Measurements from ENCODE around the gene ZNF578. TPM values are rescaled to one million over a fixed set of nuclear protein-coding genes. Genes with fewer than 3 reads are reported as not detected.

ZNF578 gene
- total and polyA plus RNA-seq, 2 donors (not counting 3 experiments of a cell fraction or from before 2014, with no cell fraction given): 0.46 to 1.00 TPM

DNA sequence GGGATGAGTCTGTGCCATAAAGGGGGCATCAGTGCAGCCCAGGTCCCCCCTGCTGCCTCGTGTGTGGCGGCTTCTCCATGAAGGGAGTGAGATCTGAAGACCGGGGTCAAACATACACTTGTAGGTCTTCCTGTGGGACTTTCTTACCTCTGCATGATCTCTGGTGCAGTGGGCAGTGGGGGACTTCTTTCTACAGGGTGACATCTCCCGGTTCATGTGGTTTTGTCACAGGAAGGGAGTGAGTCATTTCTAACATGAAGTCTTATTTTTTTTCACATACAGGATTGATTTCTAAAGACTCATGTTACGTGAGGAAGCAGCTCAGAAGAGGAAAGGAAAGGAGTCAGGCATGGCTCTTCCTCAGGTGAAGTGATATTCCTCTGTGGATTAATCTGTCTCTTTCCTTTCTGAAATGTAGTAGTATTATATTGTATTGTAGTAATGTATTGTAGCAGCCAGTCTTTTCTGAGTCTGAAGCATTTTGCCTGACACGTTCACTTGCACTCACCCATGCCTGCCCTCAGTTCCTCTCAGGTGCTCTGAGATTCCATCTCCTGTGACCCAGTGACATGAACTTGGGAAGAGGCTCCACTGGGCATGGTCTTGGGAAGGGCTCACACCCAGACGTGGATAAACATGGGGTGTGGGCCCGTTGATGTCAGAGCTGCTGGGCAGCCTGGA is 89.8 kb downstream of the ZNF578 start:
- H3K4me2 ChIP-seq (ENCODE audit: insufficient read depth, low read length): no peak overlapping the region
- intact Hi-C loops (cut with micrococcal nuclease): no loop called here
- peak; percentile 17 for DNase-seq (ENCODE audit: low read depth, low spot score)
- H3K4me1 ChIP-seq (ENCODE audit: control insufficient read depth, extremely low read depth, insufficient read depth, low read length): peaks cover 6% of the 10 kb centered on the region
- ChIA-PET CTCF (no interaction called here), POLR2A (no interaction called here)
- no peak overlapping the region for H2AFZ ChIP-seq (ENCODE audit: low read depth, low read length)
- H3K27ac ChIP-seq (ENCODE audit: insufficient read depth, low read depth, low read length): peak overlapping the region; percentile 18
- no peaks in the 10 kb centered on the region for H3K27me3 ChIP-seq (ENCODE audit: control insufficient read depth in 2 of 2, insufficient read depth in 2 of 2, low read length in 2 of 2)
- H3K9ac ChIP-seq (replicated peaks; ENCODE audit: extremely low read depth, insufficient read depth, low read length): no peak overlapping the region
- H3K9me1 ChIP-seq (replicated peaks; ENCODE audit: control insufficient read depth, extremely low read depth, insufficient read depth, low read length): no peaks in the 10 kb centered on the region
- peaks cover 0 to 2% of the 10 kb centered on the region in 2 experiments for H3K36me3 ChIP-seq (ENCODE audit: control insufficient read depth in 2 of 2, extremely low read depth in 1 of 2, insufficient read depth in 2 of 2, low read length in 2 of 2)
- no peaks in the 10 kb centered on the region for H3K9me3 ChIP-seq (replicated peaks; ENCODE audit: control insufficient read depth, insufficient read depth, low read length)
- dilution Hi-C loops (cut with MboI; ENCODE audit: extremely low pct_ligation_motif_present, low sequenced_read_pairs): no loop called here
- no peaks in the 10 kb centered on the region for H4K20me1 ChIP-seq (replicated peaks; ENCODE audit: control insufficient read depth, extremely low read depth, insufficient read depth, low read length)
- FAIRE-seq: peak; percentile 12
- TF ChIP-seq JUN (IDR thresholded peaks at IDR 0.05; ENCODE audit: borderline replicate concordance, insufficient read depth, insufficient read length, low read depth) (peak; percentile 37), POLR2AphosphoS5 (IDR thresholded peaks at IDR 0.05; ENCODE audit: insufficient read depth, low read depth, low read length) (no peak), MYC (IDR thresholded peaks at IDR 0.05; ENCODE audit: low read depth, low read length) (no peak), POLR2A (IDR thresholded peaks at IDR 0.05; ENCODE audit: low read depth, low read length) (no peak), CTCF (IDR thresholded peaks at IDR 0.05; ENCODE audit: extremely low read depth in 1 of 2, insufficient read depth in 1 of 2, low read depth in 1 of 2, low read length in 2 of 2) (no peak), FOS (IDR thresholded peaks at IDR 0.05; ENCODE audit: borderline replicate concordance, insufficient read depth, low read length) (peak; percentile 26)
- H3K79me2 ChIP-seq (ENCODE audit: control insufficient read depth, insufficient read depth, low read length): peaks cover 3% of the 10 kb centered on the region
- H3K4me3 ChIP-seq (replicated peaks in 1 of 3; ENCODE audit: insufficient read depth in 1 of 3, low read depth in 1 of 3, low read length in 3 of 3): no peak overlapping the region
- BruUV-seq (replicated peaks): no TSS peak
